Dermis blood vessel endothelial cell (primary cell): Measurements from ENCODE around the gene BANF1. TPM values are rescaled to one million over a fixed set of nuclear protein-coding genes. Genes with fewer than 3 reads are reported as not detected.
A peak's percentile ranks its signal among the peaks of the same experiment; 100 is the strongest.
"Not testable (repeated sequence)": the region's sequence is repeated elsewhere in the genome, so short reads cannot be mapped to it uniquely, and the experiment has no call there.

Experiments
- DNase-seq: peaks from one replicate; pipeline ENCODE4 v3.0.0; 2010
- total RNA-seq: library from RNA; depleted of rRNA; stranded (reverse); fragments of >200 nt; gene quantifications from 2 replicates; pipeline ENCODE4 v1.2.3, GENCODE V29; 2014

The BANF1 gene
- total RNA-seq, 1 donor from 2014 or later = 18.2 TPM

- DNase-seq = no peak
Observed at GRCh38 chr11:66011785-66012303, 9.5 kb downstream of the BANF1 start, which contains the start of gene CST6. Gene CST6 (plus strand): TSS chr11:66012008. CDS start chr11:66012045, 37 bp downstream.

- DNase-seq = no peak
Observed at GRCh38 chr11:66012371-66012945, 10.2 kb downstream of the BANF1 start.

GRCh38 chr11:66012946-66013761, 10.9 kb downstream of the BANF1 start:
- no peak for DNase-seq

- no peak for DNase-seq
Observed at GRCh38 chr11:66013762-66014100, 11.4 kb downstream of the BANF1 start.

- no peak for DNase-seq
Observed at GRCh38 chr11:66014804-66015453, 12.6 kb downstream of the BANF1 start.

GRCh38 chr11:66015454-66015881, 13.2 kb downstream of the BANF1 start:
- peak; percentile 75 for DNase-seq

- no peak for DNase-seq
Observed at GRCh38 chr11:66015936-66016792, 13.9 kb downstream of the BANF1 start.

GRCh38 chr11:66016793-66017177, 14.5 kb downstream of the BANF1 start:
- DNase-seq = no peak

GRCh38 chr11:66017321-66017720, 15.0 kb downstream of the BANF1 start:
- no peak for DNase-seq

GRCh38 chr11:66020212-66020611, 17.9 kb downstream of the BANF1 start:
- DNase-seq = no peak

- peak; percentile 86 for DNase-seq
Observed at GRCh38 chr11:66020618-66021357, 18.5 kb downstream of the BANF1 start.

GRCh38 chr11:66022401-66023185, 20.3 kb downstream of the BANF1 start:
- peak; percentile 82 for DNase-seq

- not testable (repeated sequence) for DNase-seq
Observed at GRCh38 chr11:66023186-66023440, 20.8 kb downstream of the BANF1 start.

- no peak for DNase-seq
Observed at GRCh38 chr11:66026017-66026529, 23.8 kb downstream of the BANF1 start, which contains the start of gene CATSPER1. Gene CATSPER1 (minus strand): TSS chr11:66026479. CDS start chr11:66026379, 100 bp downstream.

GRCh38 chr11:66032957-66033735, 30.8 kb downstream of the BANF1 start:
- DNase-seq = no peak

- DNase-seq = no peak
Observed at GRCh38 chr11:66035653-66036333, 33.5 kb downstream of the BANF1 start.

- DNase-seq = no peak
Observed at GRCh38 chr11:66036334-66036710, 34.0 kb downstream of the BANF1 start.

GRCh38 chr11:66037327-66037726, 35.0 kb downstream of the BANF1 start:
- no peak for DNase-seq

GRCh38 chr11:66039765-66040164, 37.5 kb downstream of the BANF1 start:
- DNase-seq = no peak
